Heart left ventricle (tissue), 13 donors: ENCODE measurements around the gene IQSEC1.

Source experiments
- POLR2A ChIP-seq, 2 donors: fragments of 450-650 bp; IDR thresholded peaks; one replicate each; pipeline ENCODE4 v1.6.1; 2017; ENCODE audit warnings: antibody characterized with exemption in 2 of 2, mild to moderate bottlenecking in 2 of 2, moderate library complexity in 2 of 2
- TF ChIP-seq, protein P1 (sequence below), 12 donors: fragments of 200-600 bp; sonication (generic) in 4 of 12; IDR thresholded peaks; one replicate each; pipeline versions ENCODE4 v1.5.0 to v1.8.0; 2018 to 2022; ENCODE audit warnings: antibody characterized with exemption in 12 of 12, mild to moderate bottlenecking in 5 of 12
- donor health status: ischemic (EF 13 %, LVEDD 7.1; RV severe dilation, severe dysfunction).
- donor health status: DM: no; HTN: yes; CAD: no.
- donor health status: DM: no; HTN: no; CAD: no.
- donor health status: ischemic (EF 25% LVEDD 6.9; RV normal size, moderate dysfunction).
- donor health status: ischemic (EF 25% LVEDD 5.7; RV mildly dilated, moderate dysfunction).
- donor health status: ischemic (EF 35%, LVEDD 5.7; RV mildly dilated, moderate dysfunction).
- donor health status: nonischemic (EF 11% LVEDD 7.7; RV severe dilation, severe dysfunction).
- donor health status: DM: yes; HTN: yes; CAD: no.
- donor health status: PGD.
- donor health status: ischemic (EF 29% LVEDD 5.4; RV normal size, mild dysfunction).
- donor health status: nonischemic (EF 23%, LVEDD 6.1; RV moderate dilation, normal function).

DNA sequence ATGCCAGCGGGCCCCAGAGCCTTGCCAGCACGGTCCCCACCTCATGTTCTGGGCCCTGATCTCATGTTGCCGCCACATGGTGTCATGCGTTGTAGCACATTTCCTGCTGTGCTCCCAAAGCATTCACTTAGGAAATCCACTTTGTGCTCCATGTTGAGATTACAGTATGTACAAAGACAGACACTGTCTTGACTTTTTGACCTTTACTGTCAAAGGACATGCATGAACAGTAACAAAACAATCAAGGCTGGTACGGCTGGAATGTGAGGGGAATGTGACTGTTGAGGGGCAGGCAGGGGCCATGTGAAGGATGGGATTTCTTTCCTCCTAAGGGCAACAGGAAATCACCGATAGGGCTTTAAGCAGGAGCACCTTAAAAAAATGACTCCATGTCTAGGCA is 178.6 kb downstream of the IQSEC1 start:
- no peak for TF ChIP-seq POLR2A (IDR thresholded peaks at IDR 0.05)
- TF ChIP-seq, protein P1, sequence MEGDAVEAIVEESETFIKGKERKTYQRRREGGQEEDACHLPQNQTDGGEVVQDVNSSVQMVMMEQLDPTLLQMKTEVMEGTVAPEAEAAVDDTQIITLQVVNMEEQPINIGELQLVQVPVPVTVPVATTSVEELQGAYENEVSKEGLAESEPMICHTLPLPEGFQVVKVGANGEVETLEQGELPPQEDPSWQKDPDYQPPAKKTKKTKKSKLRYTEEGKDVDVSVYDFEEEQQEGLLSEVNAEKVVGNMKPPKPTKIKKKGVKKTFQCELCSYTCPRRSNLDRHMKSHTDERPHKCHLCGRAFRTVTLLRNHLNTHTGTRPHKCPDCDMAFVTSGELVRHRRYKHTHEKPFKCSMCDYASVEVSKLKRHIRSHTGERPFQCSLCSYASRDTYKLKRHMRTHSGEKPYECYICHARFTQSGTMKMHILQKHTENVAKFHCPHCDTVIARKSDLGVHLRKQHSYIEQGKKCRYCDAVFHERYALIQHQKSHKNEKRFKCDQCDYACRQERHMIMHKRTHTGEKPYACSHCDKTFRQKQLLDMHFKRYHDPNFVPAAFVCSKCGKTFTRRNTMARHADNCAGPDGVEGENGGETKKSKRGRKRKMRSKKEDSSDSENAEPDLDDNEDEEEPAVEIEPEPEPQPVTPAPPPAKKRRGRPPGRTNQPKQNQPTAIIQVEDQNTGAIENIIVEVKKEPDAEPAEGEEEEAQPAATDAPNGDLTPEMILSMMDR (IDR thresholded peaks at IDR 0.05), result no peak
